HepG2 (cell line): ENCODE data around the gene DRD3. TPM values are rescaled to one million over a fixed set of nuclear protein-coding genes. Genes with fewer than 3 reads are reported as not detected.

Source experiments
- ATAC-seq: fragments of 200-7000 bp; cut with Tn5 transposase; 3 replicates; pipeline ENCODE4 v1.9.1; 2020; ENCODE audit warnings: mild to moderate bottlenecking, moderate library complexity
- BruUV-seq: library from RNA; stranded (reverse); fragments of 400-500 nt; replicated peaks from 2 replicates; lab custom pipeline; 2021; lab: Mats Ljungman, UMichigan
- CTCF ChIA-PET: fragments of 300-600 bp; formaldehyde crosslinking; extraction: SDS; loops from one replicate; lab custom pipeline; 2021; ENCODE audit warnings: low total read pairs, inconsistent platforms, low intra/inter-chr PET ratio; lab: Yijun Ruan, JAX
- POLR2A ChIA-PET: fragments of 350-600 bp; sonication (Branson Sonifier 250); formaldehyde crosslinking; loops from one replicate; lab custom pipeline; 2020; ENCODE audit warnings: antibody characterized with exemption, inconsistent platforms; lab: Yijun Ruan, JAX
- DNase-seq: peaks from one replicate; pipeline ENCODE4 v3.0.0-alpha.2; 2015; ENCODE audit warnings: low spot score
- FAIRE-seq: peaks from 3 replicates; lab custom pipeline; 2011; peaks lifted over from hg19 to GRCh38; lab: Jason Lieb, UNC
- H2AFZ ChIP-seq: one replicate; pipeline ENCODE4 v1.6.1; 2011; ENCODE audit warnings: low read length, inconsistent platforms
- H3K27ac ChIP-seq: fragments of 300-600 bp; 3 replicates; pipeline ENCODE4 v1.8.0; 2011; ENCODE audit warnings: mixed run types, mild to moderate bottlenecking, mixed read lengths, low read length, inconsistent platforms; ENCODE audit not compliant: insufficient read depth; ENCODE audit errors: extremely low read length
- H3K27me3 ChIP-seq, 2 experiments: fragments of 200-600 bp in 1 of 2; 2 replicates in 1 of 2; 3 replicates in 1 of 2; pipeline versions ENCODE4 v1.6.0 to v1.8.0; 2011; ENCODE audit warnings: low read length in 2 of 2, mild to moderate bottlenecking in 2 of 2, moderate library complexity in 2 of 2, inconsistent platforms in 1 of 2; ENCODE audit not compliant: insufficient read depth in 2 of 2, control insufficient read depth in 1 of 2
- H3K36me3 ChIP-seq, 2 experiments: fragments of 200-600 bp in 1 of 2; replicated peaks in 1 of 2; 2 replicates in 1 of 2; 3 replicates in 1 of 2; pipeline versions ENCODE4 v1.5.1 to v1.8.0; 2011; ENCODE audit warnings: low read length in 2 of 2, inconsistent platforms in 1 of 2; ENCODE audit not compliant: insufficient read depth in 2 of 2, control insufficient read depth in 1 of 2
- H3K4me1 ChIP-seq: 2 replicates; pipeline ENCODE4 v1.5.1; 2012; ENCODE audit warnings: low read length, inconsistent platforms; ENCODE audit not compliant: insufficient read depth
- H3K4me2 ChIP-seq: 2 replicates; pipeline ENCODE4 v1.6.0; 2011; ENCODE audit warnings: low read depth, low read length, inconsistent platforms
- H3K4me3 ChIP-seq, 3 experiments: fragments of 200-600 bp in 1 of 3; sonication (generic), shearing (Covaris generic) in 1 of 3; replicated peaks in 1 of 3; 2 replicates each; pipeline ENCODE4 v1.5.1; 2011 to 2016; ENCODE audit warnings: low read length in 3 of 3, inconsistent platforms in 2 of 3, low read depth in 2 of 3, mild to moderate bottlenecking in 2 of 3, control low read depth in 1 of 3, mixed read lengths in 1 of 3; ENCODE audit not compliant: insufficient read depth in 1 of 3
- H3K79me2 ChIP-seq: one replicate; pipeline ENCODE4 v1.6.1; 2011; ENCODE audit warnings: low read length, inconsistent platforms; ENCODE audit not compliant: insufficient read depth
- H3K9ac ChIP-seq: 2 replicates; pipeline ENCODE4 v1.6.0; 2011; ENCODE audit warnings: mild to moderate bottlenecking, low read depth, low read length, inconsistent platforms; ENCODE audit not compliant: insufficient read depth
- H3K9me3 ChIP-seq: 2 replicates; pipeline ENCODE4 v1.5.1; 2012; ENCODE audit warnings: mild to moderate bottlenecking, low read length
- H4K20me1 ChIP-seq: 2 replicates; pipeline ENCODE4 v1.6.0; 2011; ENCODE audit warnings: inconsistent platforms, mild to moderate bottlenecking, low read length, moderate library complexity; ENCODE audit not compliant: insufficient read depth
- ATF4 ChIP-seq, 2 experiments: fragments of 450-650 bp in 1 of 2; sonication (generic) in 1 of 2; formaldehyde crosslinking; IDR thresholded peaks; 2 replicates each; pipeline versions ENCODE4 v1.5.0 to v1.8.0; 2020 to 2022; ENCODE audit warnings: mild to moderate bottlenecking in 1 of 2, missing genetic modification reagents in 1 of 2
- CC2D1A ChIP-seq: sonication (generic); formaldehyde crosslinking; IDR thresholded peaks from 2 replicates; pipeline ENCODE4 v1.8.1; 2023; ENCODE audit warnings: mild to moderate bottlenecking, missing genetic modification reagents
- CREB1 ChIP-seq, 2 experiments: fragments of 450-650 bp in 1 of 2; IDR thresholded peaks; 2 replicates each; pipeline ENCODE4 v1.6.1; 2016 to 2017; ENCODE audit warnings: control low read depth in 1 of 2, mild to moderate bottlenecking in 1 of 2, missing compliant biosample characterization in 1 of 2, missing genetic modification characterization in 1 of 2
- DBP ChIP-seq: sonication (generic); formaldehyde crosslinking; IDR thresholded peaks from 2 replicates; pipeline ENCODE4 v1.4.0; 2020; ENCODE audit warnings: missing genetic modification reagents; ENCODE audit errors: not compliant biosample characterization
- EP300 ChIP-seq, 3 experiments: sonication (generic) in 1 of 3; formaldehyde crosslinking in 1 of 3; IDR thresholded peaks; 2 replicates each; pipeline versions ENCODE4 v1.5.1 to v1.6.1; 2011 to 2020; ENCODE audit warnings: low read depth in 2 of 3, low read length in 2 of 3, borderline replicate concordance in 1 of 3, improper control_type of control experiment in 1 of 3, mild to moderate bottlenecking in 1 of 3, missing genetic modification reagents in 1 of 3, moderate library complexity in 1 of 3
- HDAC6 ChIP-seq: fragments of 200-600 bp; sonication (generic); IDR thresholded peaks from 2 replicates; pipeline ENCODE4 v1.7.0; 2017; ENCODE audit warnings: mild to moderate bottlenecking, antibody characterized with exemption, low read length, low read depth
- MZF1 ChIP-seq: sonication (generic); formaldehyde crosslinking; IDR thresholded peaks from 2 replicates; pipeline ENCODE4 v1.8.1; 2023; ENCODE audit warnings: mild to moderate bottlenecking, missing genetic modification reagents, borderline replicate concordance
- PAWR ChIP-seq: sonication (generic); formaldehyde crosslinking; IDR thresholded peaks from 2 replicates; pipeline ENCODE4 v1.4.0; 2020; ENCODE audit warnings: missing genetic modification reagents, mild to moderate bottlenecking, borderline replicate concordance
- PRDM4 ChIP-seq: sonication (generic); formaldehyde crosslinking; IDR thresholded peaks from 2 replicates; pipeline ENCODE4 v1.9.0; 2021; ENCODE audit warnings: missing genetic modification reagents, borderline replicate concordance
- RBM39 ChIP-seq: fragments of 200-400 bp; formaldehyde crosslinking; IDR thresholded peaks from one replicate; pipeline ENCODE4 v1.6.1; 2018; ENCODE audit warnings: antibody characterized with exemption, mild to moderate bottlenecking, low read depth, low read length; ENCODE audit not compliant: poor library complexity, severe bottlenecking
- RFXAP ChIP-seq: sonication (generic); formaldehyde crosslinking; IDR thresholded peaks from 2 replicates; pipeline ENCODE4 v1.4.0; 2020; ENCODE audit warnings: missing genetic modification reagents, borderline replicate concordance
- SALL1 ChIP-seq: sonication (generic); formaldehyde crosslinking; IDR thresholded peaks from 2 replicates; pipeline ENCODE4 v1.8.0; 2022; ENCODE audit warnings: mild to moderate bottlenecking, missing genetic modification reagents
- SMAD3 ChIP-seq: sonication (generic); formaldehyde crosslinking; IDR thresholded peaks from 2 replicates; pipeline ENCODE4 v1.4.0; 2020; ENCODE audit warnings: missing genetic modification reagents
- TBX3 ChIP-seq: fragments of 450-650 bp; IDR thresholded peaks from 2 replicates; pipeline ENCODE4 v1.6.1; 2017; ENCODE audit warnings: antibody characterized with exemption, mild to moderate bottlenecking, inconsistent platforms, borderline replicate concordance
- ZNF12 ChIP-seq: sonication (generic); formaldehyde crosslinking; IDR thresholded peaks from 2 replicates; pipeline ENCODE4 v1.5.0; 2020; ENCODE audit warnings: missing genetic modification reagents
- ZNF17 ChIP-seq: sonication (generic); formaldehyde crosslinking; IDR thresholded peaks from 2 replicates; pipeline ENCODE4 v1.5.0; 2020; ENCODE audit warnings: mild to moderate bottlenecking, missing genetic modification reagents
- ZNF543 ChIP-seq: sonication (generic); formaldehyde crosslinking; IDR thresholded peaks from 2 replicates; pipeline ENCODE4 v1.4.0; 2020; ENCODE audit warnings: mild to moderate bottlenecking, missing genetic modification reagents
- ZNF749 ChIP-seq: sonication (generic); formaldehyde crosslinking; IDR thresholded peaks from 2 replicates; pipeline ENCODE4 v1.8.0; 2022; ENCODE audit warnings: mild to moderate bottlenecking, missing genetic modification reagents, moderate library complexity, borderline replicate concordance
- ZNF772 ChIP-seq: sonication (generic); formaldehyde crosslinking; IDR thresholded peaks from 2 replicates; pipeline ENCODE4 v1.5.0; 2020; ENCODE audit warnings: mild to moderate bottlenecking, missing genetic modification reagents
- ZNF878 ChIP-seq: sonication (generic); formaldehyde crosslinking; IDR thresholded peaks from 2 replicates; pipeline ENCODE4 v1.8.1; 2023; ENCODE audit warnings: mild to moderate bottlenecking, missing genetic modification reagents, moderate library complexity
- in situ Hi-C: cut with HindIII; loops from 2 replicates; pipeline ENCODE4 v1.10.0; 2017; ENCODE audit warnings: low pct_unique_long_range_greater_than_20kb; ENCODE audit not compliant: extremely low pct_ligation_motif_present
- intact Hi-C: fragments of 100-400 bp; cut with micrococcal nuclease; formaldehyde crosslinking; loops from one replicate; pipeline ENCODE4 v1.10.0; 2022; ENCODE audit not compliant: unreplicated experiment
- polyA plus RNA-seq, 8 experiments: library from polyadenylated mRNA; depleted of rRNA in 3 of 8; stranded (reverse) in 7 of 8; unstranded in 1 of 8; fragments of >200 nt; fragmentation: Illumina TruSeq in 4 of 8; extraction: Trizol in 4 of 8; gene quantifications; 2 replicates each; pipeline versions ENCODE4 v1.2.1 to v1.2.3, GENCODE V29; 2011 to 2016; ENCODE audit warnings: low read depth in 4 of 8, missing spikeins in 1 of 8, mixed read lengths in 1 of 8; ENCODE audit not compliant: insufficient read depth in 1 of 8
- total RNA-seq, 5 experiments: library from RNA; depleted of rRNA; stranded (reverse); fragments of >200 nt; fragmentation: Illumina TruSeq; extraction: Trizol; gene quantifications; 2 replicates each; pipeline ENCODE4 v1.2.3, GENCODE V29; 2016; ENCODE audit warnings: low read depth in 1 of 5

The DRD3 gene
- total and polyA plus RNA-seq, 2 of the 13 experiments (the other 11 are each of a cell fraction or from before 2014, with no cell fraction given), result not detected

- no peak for TF ChIP-seq DBP
Measured at GRCh38 chr3:114194750-114195149, 15.9 kb upstream of the DRD3 start (continued).

GRCh38 chr3:114192136-114192535, 13.3 kb upstream of the DRD3 start:
- POLR2A ChIA-PET, result no interaction called here
- intact Hi-C loops, result no loop called here
- no peaks in the 10 kb centered on the region for H3K79me2 ChIP-seq
- ATAC-seq (no peak), DNase-seq (no peak), FAIRE-seq (no peak)
- H3K4me1 ChIP-seq, result no peaks in the 10 kb centered on the region
- peaks cover 0 to 3% of the 10 kb centered on the region in 2 experiments; a peak in 1 of 5 replicates for H3K27me3 ChIP-seq
- BruUV-seq, result no TSS peak
- no peak overlapping the region for H3K4me3 ChIP-seq
- H4K20me1 ChIP-seq, result no peaks in the 10 kb centered on the region
- H3K9me3 ChIP-seq, result no peaks in the 10 kb centered on the region
- H2AFZ ChIP-seq, result no peak overlapping the region
- no peak for TF ChIP-seq ZNF543
- TF ChIP-seq MZF1, result no peak
- no peak for TF ChIP-seq EP300 (IDR thresholded peaks at IDR 0.05; ENCODE audit: low read depth in 2 of 2, low read length in 2 of 2)
- TF ChIP-seq EP300 (CRISPR knock-in tag; IDR thresholded peaks at IDR 0.05; ENCODE audit: borderline replicate concordance), result no peak
- no peak for TF ChIP-seq PAWR (CRISPR knock-in tag)
- no peak for TF ChIP-seq SALL1 (CRISPR knock-in tag)
- TF ChIP-seq CREB1 (IDR thresholded peaks at IDR 0.05), result no peak
- no peak for TF ChIP-seq CREB1 (CRISPR knock-in tag; IDR thresholded peaks at IDR 0.05)
- TF ChIP-seq RBM39, result no peak
- no peak for TF ChIP-seq ATF4 (CRISPR knock-in tag; IDR thresholded peaks at IDR 0.05)
- no peak for TF ChIP-seq TBX3
- TF ChIP-seq RFXAP (CRISPR knock-in tag), result no peak
- TF ChIP-seq ZNF878, result no peak
- TF ChIP-seq ZNF749 (CRISPR knock-in tag), result no peak
- no peak for TF ChIP-seq ZNF17 (CRISPR knock-in tag)
- TF ChIP-seq SMAD3, result no peak
- TF ChIP-seq PRDM4 (CRISPR knock-in tag), result no peak
- TF ChIP-seq CC2D1A (CRISPR knock-in tag), result no peak
- TF ChIP-seq ZNF772 (CRISPR knock-in tag), result no peak
- no peak for TF ChIP-seq ZNF12 (CRISPR knock-in tag)
- no peak for TF ChIP-seq HDAC6
- TF ChIP-seq, all 625 proteins: peak for 0
- CTCF ChIA-PET, result no interaction called here
- in situ Hi-C loops, result no loop called here
- Histone ChIP-seq H3K9ac (no peak overlapping the region), H3K36me3 (no peaks in the 10 kb centered on the region), H3K27ac (no peak overlapping the region), H3K4me2 (no peak overlapping the region)
